ENCODE data around the gene USP13. TPM values are rescaled to one million over a fixed set of nuclear protein-coding genes. Genes with fewer than 3 reads are reported as not detected.

The USP13 gene
- total and polyA plus RNA-seq, 2 of the 4 experiments (the other 2 are of a cell fraction), result 9.2 to 18.1 TPM

DNA sequence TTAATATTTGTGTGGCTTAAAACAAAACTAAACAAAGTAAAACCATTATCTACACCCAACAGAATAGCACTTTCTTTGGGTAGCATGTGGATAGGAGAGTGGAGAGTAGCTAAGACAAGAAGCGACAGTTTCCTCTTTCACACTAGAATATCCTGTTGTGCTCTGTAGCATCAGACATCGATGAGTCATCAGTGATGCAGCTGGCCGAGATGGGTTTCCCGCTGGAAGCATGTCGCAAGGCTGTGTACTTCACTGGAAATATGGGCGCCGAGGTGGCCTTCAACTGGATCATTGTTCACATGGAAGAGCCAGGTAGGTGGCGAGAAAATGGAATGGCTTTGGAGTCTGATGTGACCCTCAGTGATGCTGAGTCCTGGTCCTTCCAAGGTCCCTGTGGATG lies 108.1 kb downstream of the USP13 start:
- H4K91ac ChIP-seq (ENCODE audit: insufficient read depth, low read depth, low read length), result no peak overlapping the region
- H3K4me3 ChIP-seq (ENCODE audit: insufficient read depth, low read depth, low read length), result no peak overlapping the region
- peak; percentile 79 for DNase-seq
- peaks cover 2% of the 10 kb centered on the region; the same call in 1 of the 2 replicates for H3K9me1 ChIP-seq (ENCODE audit: insufficient read depth, low read length)
- no CpG with 5 or more reads among the region's 8 CpGs for WGBS, 2 experiments (ENCODE audit: extremely low coverage in 2 of 2, insufficient read length in 1 of 2)
- H3K56ac ChIP-seq (ENCODE audit: extremely low read depth, insufficient read depth, low read length), result no peak overlapping the region
- H2AFZ ChIP-seq (replicated peaks; ENCODE audit: low read length, poor library complexity), result peak overlapping the region; percentile 23
- CTCF ChIA-PET, result interaction anchor here (1.1 to 1.4 kb wide), 2 partner anchors 9 to 834 kb away, joined by 3 to 4 read pairs; no protein-coding TSS in a partner anchor
- H2AK9ac ChIP-seq (replicated peaks; ENCODE audit: low read depth, low read length, poor library complexity), result peak overlapping the region; percentile 75
- BruUV-seq (replicated peaks), result no TSS peak
- TF ChIP-seq RCOR1 (IDR thresholded peaks at IDR 0.05; ENCODE audit: insufficient replicate concordance, low read length), result no peak
- no peak for TF ChIP-seq CHD1 (IDR thresholded peaks at IDR 0.05; ENCODE audit: low read depth, low read length)
- no peak for TF ChIP-seq RFX5 (IDR thresholded peaks at IDR 0.05; ENCODE audit: low read depth, low read length)
- peak; percentile 79 for TF ChIP-seq FOS (IDR thresholded peaks at IDR 0.05; ENCODE audit: low read depth, low read length)
- no peak for TF ChIP-seq CTCF (conservative IDR thresholded peaks at IDR 0.05; ENCODE audit: low read depth, low read length)
- peak; percentile 72 for TF ChIP-seq CEBPB (IDR thresholded peaks at IDR 0.05; ENCODE audit: low read depth, low read length)
- no peak for TF ChIP-seq MAFK (IDR thresholded peaks at IDR 0.05; ENCODE audit: low read depth, low read length)
- TF ChIP-seq BHLHE40 (IDR thresholded peaks at IDR 0.05; ENCODE audit: low read depth, low read length), result no peak
- no peak for TF ChIP-seq MXI1 (IDR thresholded peaks at IDR 0.05; ENCODE audit: borderline replicate concordance, low read depth, low read length)
- TF ChIP-seq MAZ (IDR thresholded peaks at IDR 0.05; ENCODE audit: borderline replicate concordance, low read depth, low read length), result no peak
- no peak for TF ChIP-seq RAD21 (IDR thresholded peaks at IDR 0.05; ENCODE audit: low read length)
- no peak for TF ChIP-seq NFE2L2 (IDR thresholded peaks at IDR 0.05; ENCODE audit: low read depth, low read length)
- no peak for TF ChIP-seq POLR2A (IDR thresholded peaks at IDR 0.05; ENCODE audit: low read depth, low read length)
- TF ChIP-seq ELK1 (IDR thresholded peaks at IDR 0.05; ENCODE audit: borderline replicate concordance, low read depth, low read length), result no peak
- TF ChIP-seq, protein P1, sequence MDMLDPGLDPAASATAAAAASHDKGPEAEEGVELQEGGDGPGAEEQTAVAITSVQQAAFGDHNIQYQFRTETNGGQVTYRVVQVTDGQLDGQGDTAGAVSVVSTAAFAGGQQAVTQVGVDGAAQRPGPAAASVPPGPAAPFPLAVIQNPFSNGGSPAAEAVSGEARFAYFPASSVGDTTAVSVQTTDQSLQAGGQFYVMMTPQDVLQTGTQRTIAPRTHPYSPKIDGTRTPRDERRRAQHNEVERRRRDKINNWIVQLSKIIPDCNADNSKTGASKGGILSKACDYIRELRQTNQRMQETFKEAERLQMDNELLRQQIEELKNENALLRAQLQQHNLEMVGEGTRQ (IDR thresholded peaks at IDR 0.05; ENCODE audit: low read depth, low read length), result no peak
- H3K14ac ChIP-seq (replicated peaks; ENCODE audit: low read depth, low read length), result no peak overlapping the region
- dilution Hi-C loops (cut with HindIII; ENCODE audit: low sequenced_read_pairs, unreplicated experiment) (no loop called here), intact Hi-C loops (cut with micrococcal nuclease) (no loop called here), in situ Hi-C loops (cut with MboI; ENCODE audit: low sequenced_read_pairs) (loop anchor here (25.0 kb wide), 1 partner anchor 826 kb away; no protein-coding TSS in a partner anchor)
- H3K23ac ChIP-seq (ENCODE audit: low read depth, low read length), result no peak overlapping the region
- no peak overlapping the region for H2BK120ac ChIP-seq (ENCODE audit: low read depth, low read length)
- POLR2A ChIA-PET (ENCODE audit: unreplicated experiment), result no interaction called here
- H2AK5ac ChIP-seq (ENCODE audit: low read depth, low read length), result no peak overlapping the region
- no peak overlapping the region for H4K8ac ChIP-seq (ENCODE audit: low read depth in 2 of 2, low read length in 2 of 2)
- no peak overlapping the region for H3K9ac ChIP-seq (ENCODE audit: low read depth, low read length)
- no peak overlapping the region for H3K27ac ChIP-seq (ENCODE audit: insufficient read depth, low read length)
- H3K18ac ChIP-seq (ENCODE audit: low read depth, low read length), result no peak overlapping the region
- no peaks in the 10 kb centered on the region for H4K20me1 ChIP-seq (ENCODE audit: insufficient read depth, low read length)
- no peaks in the 10 kb centered on the region for H3K27me3 ChIP-seq (ENCODE audit: control insufficient read depth, insufficient read depth, low read length)
- no peaks in the 10 kb centered on the region for H3K9me3 ChIP-seq (ENCODE audit: control insufficient read depth, insufficient read depth, low read length)
- no peak overlapping the region for H3K4ac ChIP-seq (ENCODE audit: low read depth, low read length)
- H3K79me1 ChIP-seq (ENCODE audit: low read depth in 1 of 2, low read length in 2 of 2), result peaks cover 0 to 6% of the 10 kb centered on the region in 2 experiments; a peak in 1 of 4 replicates
- H2BK15ac ChIP-seq (ENCODE audit: low read depth, low read length), result no peak overlapping the region
- ATAC-seq (ENCODE audit: low read depth), result peak; percentile 35; the same call in 1 of the 2 replicates
- peaks cover 11% of the 10 kb centered on the region for H3K36me3 ChIP-seq (ENCODE audit: control insufficient read depth, insufficient read depth, low read length)
- H4K5ac ChIP-seq (ENCODE audit: low read depth, low read length), result no peak overlapping the region
- no peak overlapping the region for H2BK20ac ChIP-seq (ENCODE audit: low read depth, low read length)
- H3K4me1 ChIP-seq (ENCODE audit: control insufficient read depth, insufficient read depth, low read length), result no peaks in the 10 kb centered on the region
- no peak overlapping the region for H3K4me2 ChIP-seq (ENCODE audit: low read depth, low read length)
- no peak overlapping the region for H2BK5ac ChIP-seq (ENCODE audit: low read depth, low read length, poor library complexity, severe bottlenecking)
